ENCODE measurements around the gene ARHGAP24. TPM values are rescaled to one million over a fixed set of nuclear protein-coding genes. Genes with fewer than 3 reads are reported as not detected.

The ARHGAP24 gene
- total RNA-seq, 1 donor from 2014 or later = 15.0 TPM

DNA sequence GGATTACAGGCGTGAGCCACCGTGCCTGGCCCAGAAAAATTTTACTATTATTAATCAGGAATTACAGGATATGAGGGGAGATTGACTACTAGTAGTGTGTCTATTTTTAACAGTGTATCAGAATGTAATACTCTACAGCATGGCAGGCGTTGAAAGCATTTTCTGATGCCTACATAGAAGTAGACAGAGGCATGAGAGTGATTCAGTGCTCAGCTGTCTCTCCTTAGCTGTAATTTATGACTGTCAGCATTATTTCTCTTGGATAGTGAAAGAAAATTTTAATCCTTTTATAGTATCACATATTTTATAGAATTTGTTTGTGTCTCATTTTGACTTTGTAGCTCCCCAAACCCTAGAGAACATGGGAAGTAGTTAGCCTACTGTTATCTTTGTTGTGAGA, 20.7 kb downstream of the ARHGAP24 start:
- H3K27ac Mint-ChIP-seq = peak overlapping the region; percentile 10
- H3K4me1 Mint-ChIP-seq = peaks cover 15% of the 10 kb centered on the region
- TF ChIP-seq, protein P1, sequence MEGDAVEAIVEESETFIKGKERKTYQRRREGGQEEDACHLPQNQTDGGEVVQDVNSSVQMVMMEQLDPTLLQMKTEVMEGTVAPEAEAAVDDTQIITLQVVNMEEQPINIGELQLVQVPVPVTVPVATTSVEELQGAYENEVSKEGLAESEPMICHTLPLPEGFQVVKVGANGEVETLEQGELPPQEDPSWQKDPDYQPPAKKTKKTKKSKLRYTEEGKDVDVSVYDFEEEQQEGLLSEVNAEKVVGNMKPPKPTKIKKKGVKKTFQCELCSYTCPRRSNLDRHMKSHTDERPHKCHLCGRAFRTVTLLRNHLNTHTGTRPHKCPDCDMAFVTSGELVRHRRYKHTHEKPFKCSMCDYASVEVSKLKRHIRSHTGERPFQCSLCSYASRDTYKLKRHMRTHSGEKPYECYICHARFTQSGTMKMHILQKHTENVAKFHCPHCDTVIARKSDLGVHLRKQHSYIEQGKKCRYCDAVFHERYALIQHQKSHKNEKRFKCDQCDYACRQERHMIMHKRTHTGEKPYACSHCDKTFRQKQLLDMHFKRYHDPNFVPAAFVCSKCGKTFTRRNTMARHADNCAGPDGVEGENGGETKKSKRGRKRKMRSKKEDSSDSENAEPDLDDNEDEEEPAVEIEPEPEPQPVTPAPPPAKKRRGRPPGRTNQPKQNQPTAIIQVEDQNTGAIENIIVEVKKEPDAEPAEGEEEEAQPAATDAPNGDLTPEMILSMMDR (IDR thresholded peaks at IDR 0.05; ENCODE audit: unreplicated experiment) = no peak
- DNase-seq (ENCODE audit: low spot score in 2 of 2, unreplicated experiment in 2 of 2) = no peak
- H3K9me3 Mint-ChIP-seq = no peaks in the 10 kb centered on the region
- H3K4me3 Mint-ChIP-seq = no peak overlapping the region
- no peaks in the 10 kb centered on the region for H3K27me3 Mint-ChIP-seq (ENCODE audit: low read depth)
- H3K36me3 Mint-ChIP-seq = no peaks in the 10 kb centered on the region

DNA sequence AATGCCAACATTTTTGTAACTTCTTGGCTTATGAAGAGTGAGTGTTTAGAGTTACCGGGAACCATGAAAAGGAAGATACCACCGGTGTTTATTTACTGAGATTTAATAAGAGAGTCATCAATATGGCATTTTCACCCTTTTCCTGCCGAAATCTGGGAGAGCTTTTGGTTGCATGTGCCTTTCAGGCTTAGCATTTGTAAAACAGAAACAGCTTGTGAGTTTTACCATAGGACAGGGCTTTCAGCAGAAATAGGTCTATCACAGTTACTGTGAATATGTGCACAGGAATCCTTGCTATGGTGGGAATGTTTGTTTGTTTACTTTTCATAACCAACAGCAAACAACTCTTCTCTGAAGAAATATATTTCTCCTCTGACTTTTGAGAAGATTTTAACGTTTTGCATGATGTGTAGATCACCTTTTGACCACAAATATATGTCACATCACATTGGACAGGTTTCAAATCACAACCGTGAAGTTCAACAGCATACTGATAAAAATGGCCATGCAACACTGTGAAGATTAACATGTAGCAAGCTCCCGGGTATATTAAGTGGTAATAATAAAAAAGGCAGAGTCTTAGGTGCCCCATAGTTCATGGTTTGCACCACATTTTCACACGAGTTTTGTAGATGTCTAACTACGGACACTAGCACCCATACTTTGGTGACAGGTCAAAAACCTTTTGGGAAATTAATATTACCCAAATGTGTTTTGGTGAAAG, 21.3 kb downstream of the ARHGAP24 start:
- no peak for DNase-seq (ENCODE audit: low spot score in 2 of 2, unreplicated experiment in 2 of 2)
- H3K27ac Mint-ChIP-seq = peak overlapping the region; percentile 10
- H3K36me3 Mint-ChIP-seq = no peaks in the 10 kb centered on the region
- TF ChIP-seq, protein P1 (IDR thresholded peaks at IDR 0.05; ENCODE audit: unreplicated experiment) = no peak
- no peaks in the 10 kb centered on the region for H3K27me3 Mint-ChIP-seq (ENCODE audit: low read depth)
- no peaks in the 10 kb centered on the region for H3K9me3 Mint-ChIP-seq
- H3K4me3 Mint-ChIP-seq = no peak overlapping the region
- peaks cover 15% of the 10 kb centered on the region for H3K4me1 Mint-ChIP-seq

DNA sequence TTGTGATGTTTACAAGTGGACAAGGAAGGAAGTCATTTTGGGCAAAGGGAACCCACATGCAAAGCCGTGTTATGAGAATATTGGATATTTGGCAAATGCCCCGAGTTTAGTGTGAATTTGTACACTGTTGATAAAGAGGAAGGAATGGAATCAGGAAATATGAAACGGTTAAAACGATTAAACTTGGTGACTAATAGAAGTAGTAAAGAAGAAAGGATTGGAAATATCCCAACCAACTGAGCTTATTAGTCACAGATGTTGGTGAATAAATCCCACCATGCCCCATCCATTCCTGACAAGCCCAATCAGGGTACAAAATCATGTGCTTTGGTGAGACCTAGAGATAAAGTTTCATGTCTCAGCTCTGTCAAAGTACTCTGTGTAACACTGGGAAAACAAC, 22.0 kb downstream of the ARHGAP24 start:
- no peak overlapping the region for H3K4me3 Mint-ChIP-seq
- no peak for DNase-seq (ENCODE audit: low spot score in 2 of 2, unreplicated experiment in 2 of 2)
- TF ChIP-seq, protein P1 (IDR thresholded peaks at IDR 0.05; ENCODE audit: unreplicated experiment) = no peak
- H3K4me1 Mint-ChIP-seq = peaks cover 14% of the 10 kb centered on the region
- no peaks in the 10 kb centered on the region for H3K36me3 Mint-ChIP-seq
- no peak overlapping the region for H3K27ac Mint-ChIP-seq
- H3K9me3 Mint-ChIP-seq = no peaks in the 10 kb centered on the region
- no peaks in the 10 kb centered on the region for H3K27me3 Mint-ChIP-seq (ENCODE audit: low read depth)

DNA sequence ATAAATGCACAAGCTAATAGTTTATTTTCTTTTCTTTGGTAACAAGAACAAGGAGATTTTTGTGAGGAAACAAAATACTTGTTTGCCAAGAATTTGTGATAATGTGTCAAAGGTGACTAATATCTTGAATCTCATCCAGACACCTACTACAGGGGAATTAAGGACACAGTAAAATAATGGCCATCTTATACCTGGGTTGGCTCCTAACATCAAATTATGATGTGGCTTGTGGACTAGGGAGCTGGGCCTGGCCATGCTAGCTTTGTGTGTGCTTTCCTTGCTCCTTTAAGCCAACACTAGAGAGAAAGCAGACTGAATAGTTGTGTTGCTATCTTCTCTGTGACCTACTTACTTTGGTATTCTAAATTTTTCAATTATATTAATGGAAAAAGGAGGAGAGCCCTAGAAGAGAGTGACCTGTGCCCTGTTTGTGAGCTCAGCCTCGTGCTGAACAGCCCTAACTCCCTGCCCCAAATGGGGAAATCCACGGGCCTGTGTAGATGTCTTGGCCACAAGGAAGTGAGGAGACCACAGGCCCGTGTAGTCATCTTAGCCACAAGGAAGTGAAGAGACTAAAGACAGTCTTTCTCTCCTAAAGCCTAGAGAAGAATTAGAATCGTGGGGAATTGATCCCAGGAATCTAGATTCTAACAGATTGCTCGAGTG, 23.3 kb downstream of the ARHGAP24 start:
- no peaks in the 10 kb centered on the region for H3K36me3 Mint-ChIP-seq
- TF ChIP-seq, protein P1 (IDR thresholded peaks at IDR 0.05; ENCODE audit: unreplicated experiment) = no peak
- H3K27ac Mint-ChIP-seq = no peak overlapping the region
- H3K27me3 Mint-ChIP-seq (ENCODE audit: low read depth) = no peaks in the 10 kb centered on the region
- H3K4me1 Mint-ChIP-seq = peaks cover 9% of the 10 kb centered on the region
- peaks cover 5% of the 10 kb centered on the region for H3K9me3 Mint-ChIP-seq
- DNase-seq (ENCODE audit: low spot score in 2 of 2, unreplicated experiment in 2 of 2) = no peak
- no peak overlapping the region for H3K4me3 Mint-ChIP-seq

DNA sequence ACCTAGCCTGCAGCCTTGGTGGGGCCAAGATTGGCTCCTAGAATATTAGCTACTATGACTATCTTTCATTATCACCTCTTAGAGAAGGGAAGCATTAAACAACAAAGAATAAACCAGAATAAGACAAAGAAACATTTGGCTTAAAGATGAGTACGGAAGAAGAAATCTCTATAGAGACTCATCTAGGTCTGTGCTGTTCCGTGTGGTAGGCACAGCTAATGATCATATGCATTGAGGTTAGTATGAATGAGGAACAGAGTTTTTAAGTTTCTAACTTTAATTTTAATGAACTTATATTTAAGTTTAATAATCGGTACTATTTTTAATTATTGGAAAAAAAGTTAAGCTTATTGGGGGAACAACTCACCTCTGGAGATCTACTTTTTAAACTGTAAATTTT, 24.6 kb downstream of the ARHGAP24 start:
- H3K4me1 Mint-ChIP-seq = peaks cover 9% of the 10 kb centered on the region
- no peak for DNase-seq (ENCODE audit: low spot score in 2 of 2, unreplicated experiment in 2 of 2)
- peaks cover 4% of the 10 kb centered on the region for H3K36me3 Mint-ChIP-seq
- H3K27ac Mint-ChIP-seq = no peak overlapping the region
- H3K4me3 Mint-ChIP-seq = no peak overlapping the region
- H3K27me3 Mint-ChIP-seq (ENCODE audit: low read depth) = no peaks in the 10 kb centered on the region
- TF ChIP-seq, protein P1 (IDR thresholded peaks at IDR 0.05; ENCODE audit: unreplicated experiment) = no peak
- H3K9me3 Mint-ChIP-seq = peaks cover 17% of the 10 kb centered on the region

Measured in mesothelial cell of epicardium (in vitro differentiated cells).